ENCODE measurements around the gene PLEKHG3. TPM values are rescaled to one million over a fixed set of nuclear protein-coding genes. Genes with fewer than 3 reads are reported as not detected.

PLEKHG3 gene
- total RNA-seq, 1 donor from 2014 or later = 16.7 TPM

DNA sequence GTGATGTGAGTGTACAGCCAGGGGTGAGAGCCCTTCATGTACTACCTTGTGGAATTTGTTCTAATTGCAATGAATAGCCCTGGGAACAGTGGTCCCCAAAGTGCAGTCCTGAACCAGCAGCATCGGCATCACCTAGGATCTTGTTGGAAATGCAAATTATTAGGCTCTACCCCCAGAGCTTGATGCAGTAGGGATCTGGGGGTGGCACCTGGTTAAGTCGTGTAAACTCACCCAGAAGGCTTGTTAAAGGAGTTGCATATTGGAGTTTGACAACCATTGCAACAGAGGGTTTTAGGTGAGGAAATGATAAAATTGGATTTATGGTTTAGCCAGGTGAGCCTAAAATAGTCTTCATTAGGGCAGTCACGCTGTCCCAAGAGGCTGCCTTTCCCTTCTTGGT, 73.2 kb downstream of the PLEKHG3 start:
- DNase-seq (ENCODE audit: extremely low read depth, low read depth, low spot score) = no peak

DNA sequence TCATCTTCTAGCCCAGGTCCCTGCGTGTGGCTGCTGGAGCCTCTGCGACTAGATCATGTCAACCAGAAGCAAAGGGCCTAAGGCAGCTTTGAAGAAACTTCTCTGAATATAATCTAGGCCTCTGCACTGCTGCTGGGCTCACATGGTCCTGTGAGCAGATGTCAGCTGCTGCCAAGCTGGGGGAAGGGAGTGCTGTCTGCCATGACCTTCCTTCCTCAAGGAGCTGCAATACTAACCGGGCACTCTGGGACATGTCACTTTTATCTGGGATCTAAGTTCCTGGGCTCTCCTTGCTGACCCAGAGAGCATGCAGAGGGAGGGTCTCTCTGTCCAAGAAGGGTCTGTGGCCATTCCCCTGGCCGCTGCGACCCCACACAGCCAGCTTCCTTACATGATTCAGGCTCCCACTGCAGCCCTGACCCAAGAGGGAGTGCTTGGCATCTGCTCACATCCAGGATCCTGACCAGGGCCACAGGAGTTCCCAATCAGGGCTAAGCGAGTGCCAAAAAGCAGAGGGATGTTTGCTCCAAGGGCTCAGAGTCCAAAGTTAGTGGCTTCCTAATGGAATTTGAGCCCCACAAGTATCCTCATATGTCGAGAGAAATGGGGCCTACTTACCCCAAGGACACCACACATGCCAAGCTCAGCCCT, 74.0 kb downstream of the PLEKHG3 start:
- no peak for DNase-seq (ENCODE audit: extremely low read depth, low read depth, low spot score)

DNA sequence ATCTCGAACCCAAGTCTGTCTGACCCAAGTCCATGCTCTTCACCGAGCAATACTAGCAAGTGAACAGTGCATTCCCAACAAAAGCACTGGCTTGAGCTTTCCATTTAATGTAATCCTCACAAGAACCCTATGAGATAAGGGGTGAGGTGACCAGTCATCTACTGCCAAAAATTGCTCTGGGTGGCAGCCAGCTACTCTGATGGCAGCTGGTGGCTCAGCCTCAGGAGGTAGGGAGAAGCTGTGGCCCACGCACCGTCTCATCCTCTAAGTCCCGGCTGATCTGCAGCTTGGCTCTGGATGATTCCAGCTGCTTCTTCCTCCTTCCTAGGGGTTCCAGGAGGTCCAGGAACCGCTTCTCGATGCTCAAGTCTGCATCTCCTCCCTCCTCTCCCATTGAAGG, 75.2 kb downstream of the PLEKHG3 start:
- DNase-seq (ENCODE audit: extremely low read depth, low read depth, low spot score) = no peak

DNA sequence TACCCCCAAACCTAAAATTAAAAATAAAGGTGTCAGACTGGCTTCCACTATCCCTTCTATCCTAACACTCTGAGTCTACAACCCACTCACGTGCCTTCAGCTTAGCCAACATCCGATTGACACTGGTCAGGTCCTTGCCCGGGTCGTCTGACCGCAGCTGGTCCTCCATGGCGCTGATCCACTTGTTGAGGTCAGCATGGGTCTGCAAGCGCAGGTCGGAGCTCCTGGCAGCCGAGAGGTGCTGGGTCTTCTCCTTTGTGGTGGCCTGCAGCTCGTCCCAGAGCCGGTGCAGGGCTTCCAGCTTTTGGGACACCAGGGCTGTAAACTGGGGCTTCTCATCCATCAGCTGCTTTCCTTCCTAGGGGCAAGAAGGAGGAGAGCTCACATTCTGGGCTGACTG, 78.0 kb downstream of the PLEKHG3 start:
- no peak for DNase-seq (ENCODE audit: extremely low read depth, low read depth, low spot score)

DNA sequence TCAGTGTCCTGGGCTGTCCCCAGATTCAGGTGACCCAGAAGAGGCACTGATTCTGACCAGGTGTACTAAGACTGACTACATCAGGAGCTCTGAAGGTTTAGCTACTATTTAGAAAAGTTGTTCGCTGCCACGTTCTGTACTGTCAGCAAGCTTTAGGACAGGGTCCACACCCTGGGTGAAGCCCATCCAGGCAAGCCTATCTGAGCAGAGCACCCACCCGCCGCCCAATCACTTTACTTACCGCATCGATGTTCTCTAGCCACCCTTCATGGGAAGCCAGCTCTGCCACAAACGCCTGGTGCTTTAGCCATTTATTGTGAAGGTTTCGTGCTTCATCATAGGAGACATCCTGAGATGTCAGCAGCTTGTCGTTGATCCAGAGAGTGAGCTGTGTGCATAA, 79.8 kb downstream of the PLEKHG3 start:
- no peak for DNase-seq (ENCODE audit: extremely low read depth, low read depth, low spot score)

DNA sequence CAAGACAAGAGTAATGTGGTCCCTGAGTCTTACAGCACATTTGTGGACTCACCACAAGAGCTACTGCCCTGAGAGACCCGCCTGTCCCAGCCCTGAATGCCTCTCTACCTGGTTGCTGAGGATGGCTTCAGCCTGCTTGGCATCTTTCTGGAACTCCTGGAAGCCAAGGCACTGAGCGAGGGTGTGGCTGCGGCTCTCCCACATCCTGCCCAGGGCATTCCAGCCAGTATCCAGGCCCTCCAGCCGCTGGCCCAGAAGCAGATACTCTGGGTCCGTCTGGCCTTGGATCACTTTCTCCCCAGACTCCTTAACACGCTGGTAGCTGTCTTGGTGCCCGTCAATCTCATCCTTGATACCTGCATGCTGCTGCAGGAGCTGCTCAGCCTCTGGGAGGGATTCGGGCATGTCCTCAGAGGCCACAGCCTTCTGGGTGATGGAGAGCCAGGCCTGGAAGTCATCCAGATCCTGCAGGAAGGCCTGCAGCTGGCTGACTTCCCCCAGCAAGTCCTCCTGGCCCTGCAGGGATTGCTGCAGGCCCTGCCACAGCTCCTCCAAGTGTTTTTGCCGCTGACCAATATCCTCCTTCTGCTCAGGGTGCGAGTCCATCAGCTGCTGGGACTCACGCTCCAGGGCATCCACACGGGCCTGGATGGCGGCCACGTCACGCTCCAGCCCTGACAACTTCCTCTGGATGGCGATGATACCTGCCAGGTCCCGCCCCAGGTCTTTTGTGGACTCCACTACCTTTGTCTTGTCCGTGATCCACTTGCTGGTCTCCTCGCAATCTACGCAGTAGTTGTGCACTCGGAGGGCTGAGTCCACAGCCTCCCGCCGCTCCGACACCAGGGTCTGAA, 82.3 kb downstream of the PLEKHG3 start:
- DNase-seq (ENCODE audit: extremely low read depth, low read depth, low spot score) = no peak

DNA sequence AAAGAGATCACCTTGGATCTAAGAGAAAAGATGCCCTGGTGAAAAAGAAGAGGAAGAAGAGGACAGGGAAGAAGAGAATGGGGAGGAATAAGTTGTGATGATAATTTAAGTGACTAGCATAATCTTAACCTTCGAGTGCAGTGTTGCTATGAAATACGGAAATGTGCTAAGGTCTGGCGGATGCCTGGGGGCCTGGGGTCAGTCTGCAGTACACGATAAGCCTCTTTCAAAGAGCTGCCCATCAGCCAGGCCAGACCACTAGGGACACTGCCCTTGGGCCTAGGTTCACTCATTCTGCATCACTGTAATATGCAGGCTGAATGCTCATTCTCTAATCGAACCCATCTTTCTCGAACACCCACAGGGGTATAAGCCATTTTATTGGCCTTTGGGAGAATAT, 83.4 kb downstream of the PLEKHG3 start:
- DNase-seq (ENCODE audit: extremely low read depth, low read depth, low spot score) = no peak

DNA sequence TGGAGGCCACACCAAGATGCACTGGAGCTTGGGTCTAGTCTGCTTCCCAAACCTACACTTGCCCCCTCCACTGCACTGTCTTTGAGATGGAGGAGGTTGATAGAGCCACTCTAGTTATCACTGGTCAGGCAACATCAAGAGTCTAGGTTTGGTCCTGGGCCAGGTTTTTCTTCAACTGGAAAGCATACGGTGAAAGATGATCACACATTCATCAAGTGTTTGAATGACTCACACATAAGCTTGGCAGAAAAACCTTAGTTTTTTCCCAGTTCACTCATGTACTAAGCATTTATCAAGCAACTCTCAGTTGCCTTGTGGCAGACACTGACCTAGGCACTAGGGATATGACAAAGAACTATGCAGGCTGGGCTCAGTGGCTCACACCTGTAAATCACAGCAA, 84.5 kb downstream of the PLEKHG3 start:
- DNase-seq (ENCODE audit: extremely low read depth, low read depth, low spot score) = no peak

DNA sequence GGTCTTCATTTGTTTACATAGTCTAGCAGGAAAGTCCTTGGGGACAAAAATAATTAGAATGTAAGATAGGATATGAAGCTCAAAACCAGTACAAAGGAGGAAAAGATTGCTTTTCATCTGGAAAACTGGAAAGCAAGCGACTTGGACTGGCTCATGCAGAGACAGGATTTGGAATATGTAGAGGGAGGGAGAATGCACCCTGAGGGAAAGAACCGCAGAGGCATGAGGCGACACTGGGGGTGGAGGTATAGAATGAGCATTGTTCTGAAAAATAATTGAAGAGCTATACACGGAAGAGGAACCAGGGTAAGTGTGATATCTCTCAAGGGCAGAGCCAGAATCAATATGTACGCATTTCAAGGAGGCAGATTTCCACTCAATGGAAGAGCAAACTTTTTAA, 85.5 kb downstream of the PLEKHG3 start:
- DNase-seq (ENCODE audit: extremely low read depth, low read depth, low spot score) = no peak

DNA sequence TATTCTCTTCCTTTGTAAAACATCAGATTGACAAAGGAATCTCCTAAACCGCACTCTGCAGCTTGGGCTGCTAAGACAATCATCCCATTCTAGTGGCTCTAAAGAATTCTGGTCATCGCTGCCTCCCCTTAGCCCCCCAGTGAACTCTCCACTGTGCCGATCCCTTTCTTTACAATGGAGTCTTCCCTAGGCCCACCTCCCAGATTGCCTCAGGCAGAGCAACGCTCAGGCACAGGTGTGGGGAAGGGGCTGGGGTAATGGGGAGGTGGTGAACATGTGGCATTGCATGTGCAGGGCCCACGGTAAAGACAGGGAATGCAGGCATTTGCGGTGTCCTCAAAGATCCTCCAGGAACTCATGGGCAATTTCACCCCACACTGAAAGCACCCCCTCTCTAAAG, 86.3 kb downstream of the PLEKHG3 start:
- no peak for DNase-seq (ENCODE audit: extremely low read depth, low read depth, low spot score)

DNA sequence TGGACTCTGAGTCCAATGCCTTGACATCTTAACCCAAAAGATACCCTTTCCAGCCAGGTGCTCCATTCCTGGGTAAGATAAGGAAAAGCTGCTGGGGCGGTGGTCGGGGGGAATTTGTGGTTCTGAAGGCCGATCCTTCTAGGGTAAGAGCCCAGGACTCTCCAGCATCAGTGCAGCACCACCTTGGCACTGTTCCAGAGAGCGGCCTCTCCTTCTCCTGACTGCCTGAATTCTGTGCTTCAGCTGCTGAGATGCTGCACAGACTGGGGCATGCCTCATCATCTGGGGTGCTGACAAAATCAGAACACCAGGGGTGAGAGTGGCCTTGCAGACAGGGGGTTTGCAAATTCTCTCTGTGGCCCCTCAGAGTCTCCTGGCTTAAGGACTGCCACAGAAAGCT, 88.0 kb downstream of the PLEKHG3 start:
- DNase-seq (ENCODE audit: extremely low read depth, low read depth, low spot score) = no peak

DNA sequence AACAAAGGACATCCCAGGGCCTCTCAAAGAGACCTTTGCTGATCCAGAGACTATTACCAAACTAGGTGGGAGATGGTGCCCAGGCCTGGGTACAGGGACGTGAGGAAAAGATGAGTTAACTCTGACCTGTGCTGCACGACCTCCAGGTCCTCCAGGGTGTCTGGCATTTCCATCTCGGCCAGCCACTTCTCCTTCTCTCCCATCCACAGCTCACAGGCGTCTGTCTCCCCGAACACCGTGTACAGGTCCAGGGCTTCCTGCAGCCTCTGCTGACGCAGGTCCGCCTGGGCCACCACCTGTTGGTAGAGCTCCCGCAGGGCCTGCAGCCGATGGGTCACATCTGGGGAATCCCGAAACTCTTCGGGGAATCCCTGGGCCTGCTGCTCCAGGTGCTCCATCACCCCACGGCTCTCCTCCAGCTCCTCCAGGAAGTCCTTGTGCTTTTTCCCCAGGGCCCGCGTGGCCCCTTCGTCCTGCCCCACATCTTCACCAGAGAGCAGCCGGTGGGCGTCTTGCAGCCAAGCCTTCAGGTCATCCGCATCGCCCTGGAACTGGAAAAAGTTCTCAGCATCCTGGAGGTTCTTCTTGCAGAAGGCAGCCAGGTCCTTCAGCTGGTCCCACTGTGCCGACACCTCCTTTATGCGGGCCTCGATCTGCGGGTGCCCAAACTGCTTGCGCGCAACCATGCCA, 88.8 kb downstream of the PLEKHG3 start:
- DNase-seq (ENCODE audit: extremely low read depth, low read depth, low spot score) = no peak

DNA sequence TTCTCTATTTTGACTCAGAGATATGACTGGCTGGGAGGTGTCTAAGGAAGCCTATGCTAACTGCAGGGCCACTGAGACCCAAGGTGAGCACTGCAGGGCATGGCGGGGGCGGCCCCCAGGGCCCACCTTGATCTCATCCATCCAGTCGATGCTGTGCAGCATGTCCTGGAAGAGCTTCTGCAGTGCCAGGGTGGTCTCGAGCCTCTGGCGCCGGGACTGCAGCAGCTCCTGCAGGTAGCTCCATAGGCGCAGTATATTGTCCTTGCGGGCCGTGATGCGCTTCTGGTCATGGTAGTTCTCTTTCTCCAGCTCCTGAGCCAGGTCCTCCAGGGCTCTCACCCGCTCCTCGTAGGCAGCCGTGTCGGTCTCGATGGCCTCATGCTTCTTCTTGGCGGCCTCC, 91.0 kb downstream of the PLEKHG3 start:
- DNase-seq (ENCODE audit: extremely low read depth, low read depth, low spot score) = no peak

DNA sequence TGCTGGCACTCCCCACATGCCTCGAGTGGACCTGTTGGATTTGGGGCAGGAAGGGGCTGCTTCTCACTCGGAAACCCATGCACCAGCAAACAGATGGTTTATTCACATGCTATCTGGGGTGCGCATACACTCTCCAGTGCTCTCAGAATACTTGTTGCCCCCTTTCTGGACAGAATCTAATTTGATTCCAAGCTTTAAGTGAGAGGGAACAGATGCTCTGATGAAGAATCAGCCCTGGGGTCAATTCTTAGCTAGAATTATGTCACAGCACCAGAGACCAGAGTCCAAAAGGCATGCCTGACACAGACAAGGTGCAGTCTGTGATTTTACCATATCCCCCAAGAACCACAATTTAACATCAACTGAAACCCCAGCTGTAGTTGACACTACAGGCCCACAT, 91.7 kb downstream of the PLEKHG3 start:
- no peak for DNase-seq (ENCODE audit: extremely low read depth, low read depth, low spot score)

DNA sequence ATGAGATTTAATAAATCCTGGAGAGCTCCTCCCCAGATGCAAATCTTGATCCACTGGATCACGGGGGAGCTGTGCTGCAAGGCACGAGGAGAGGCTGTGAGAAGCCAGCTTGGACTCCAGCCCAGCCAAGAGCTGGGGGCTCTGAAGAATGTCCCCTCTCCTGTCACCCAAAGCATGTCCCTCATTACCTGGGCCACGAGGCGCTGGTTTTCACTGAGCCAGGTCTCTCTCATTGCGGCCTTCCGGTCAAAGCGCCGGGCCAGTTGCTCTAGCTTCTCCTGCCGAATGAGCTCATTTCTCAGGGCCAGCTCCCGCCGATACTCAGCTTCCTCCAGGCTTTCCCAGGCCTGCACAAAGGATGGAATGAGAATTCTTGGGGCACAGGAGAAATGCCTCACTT, 92.1 kb downstream of the PLEKHG3 start:
- DNase-seq (ENCODE audit: extremely low read depth, low read depth, low spot score) = no peak

DNA sequence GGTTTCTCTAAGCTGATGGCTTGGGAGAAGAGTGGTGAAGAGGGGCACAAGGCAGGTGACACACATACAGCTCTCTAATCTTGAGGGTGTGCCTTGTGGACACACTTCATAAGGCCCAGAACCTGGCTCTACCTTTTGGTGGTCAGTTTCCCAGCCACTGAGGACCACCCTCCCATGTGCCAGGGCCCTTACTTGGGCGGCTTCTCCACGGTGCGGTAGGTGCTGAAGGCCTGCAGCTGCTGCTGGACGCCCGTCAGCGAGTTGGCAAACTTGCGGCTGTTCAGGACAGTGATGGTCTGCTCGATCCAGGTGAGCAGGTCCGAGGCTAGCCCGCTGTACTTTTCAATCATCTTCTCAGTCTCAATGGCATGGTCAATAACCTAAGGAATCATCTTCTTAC, 95.3 kb downstream of the PLEKHG3 start:
- DNase-seq (ENCODE audit: extremely low read depth, low read depth, low spot score) = no peak

Other genes starting within 250 kb of the PLEKHG3 start
- 0.48 and 0.76 TPM in 2 replicates for gene AKAP5, start 238.9 kb upstream of the PLEKHG3 start, total RNA-seq
- 2.6 and 4.1 TPM in 2 replicates for gene ZBTB25, start 200.6 kb upstream of the PLEKHG3 start, total RNA-seq
- 31.0 and 34.2 TPM in 2 replicates for gene ZBTB1, start 199.7 kb upstream of the PLEKHG3 start, total RNA-seq
- gene HSPA2, start 163.7 kb upstream of the PLEKHG3 start, total RNA-seq = 5.2 and 14.5 TPM in 2 replicates
- gene PPP1R36, start 154.5 kb upstream of the PLEKHG3 start, total RNA-seq = not detected in 2 replicates
- gene SPTB, start 175.5 kb downstream of the PLEKHG3 start, total RNA-seq = 0.10 and 0.23 TPM in 2 replicates
- 44.2 and 46.0 TPM in 2 replicates for gene CHURC1, start 210.0 kb downstream of the PLEKHG3 start, total RNA-seq
- gene GPX2, start 238.3 kb downstream of the PLEKHG3 start, total RNA-seq = not detected in 2 replicates